Nucleus accumbens (tissue), 56 donors: ENCODE data around the gene CRAMP1.

ENCODE experiments used
- DNase-seq, 56 donors: peaks; one replicate each; lab custom pipeline; 2025; lab: John Stamatoyannopoulos, UW

The CRAMP1 gene, protein sequence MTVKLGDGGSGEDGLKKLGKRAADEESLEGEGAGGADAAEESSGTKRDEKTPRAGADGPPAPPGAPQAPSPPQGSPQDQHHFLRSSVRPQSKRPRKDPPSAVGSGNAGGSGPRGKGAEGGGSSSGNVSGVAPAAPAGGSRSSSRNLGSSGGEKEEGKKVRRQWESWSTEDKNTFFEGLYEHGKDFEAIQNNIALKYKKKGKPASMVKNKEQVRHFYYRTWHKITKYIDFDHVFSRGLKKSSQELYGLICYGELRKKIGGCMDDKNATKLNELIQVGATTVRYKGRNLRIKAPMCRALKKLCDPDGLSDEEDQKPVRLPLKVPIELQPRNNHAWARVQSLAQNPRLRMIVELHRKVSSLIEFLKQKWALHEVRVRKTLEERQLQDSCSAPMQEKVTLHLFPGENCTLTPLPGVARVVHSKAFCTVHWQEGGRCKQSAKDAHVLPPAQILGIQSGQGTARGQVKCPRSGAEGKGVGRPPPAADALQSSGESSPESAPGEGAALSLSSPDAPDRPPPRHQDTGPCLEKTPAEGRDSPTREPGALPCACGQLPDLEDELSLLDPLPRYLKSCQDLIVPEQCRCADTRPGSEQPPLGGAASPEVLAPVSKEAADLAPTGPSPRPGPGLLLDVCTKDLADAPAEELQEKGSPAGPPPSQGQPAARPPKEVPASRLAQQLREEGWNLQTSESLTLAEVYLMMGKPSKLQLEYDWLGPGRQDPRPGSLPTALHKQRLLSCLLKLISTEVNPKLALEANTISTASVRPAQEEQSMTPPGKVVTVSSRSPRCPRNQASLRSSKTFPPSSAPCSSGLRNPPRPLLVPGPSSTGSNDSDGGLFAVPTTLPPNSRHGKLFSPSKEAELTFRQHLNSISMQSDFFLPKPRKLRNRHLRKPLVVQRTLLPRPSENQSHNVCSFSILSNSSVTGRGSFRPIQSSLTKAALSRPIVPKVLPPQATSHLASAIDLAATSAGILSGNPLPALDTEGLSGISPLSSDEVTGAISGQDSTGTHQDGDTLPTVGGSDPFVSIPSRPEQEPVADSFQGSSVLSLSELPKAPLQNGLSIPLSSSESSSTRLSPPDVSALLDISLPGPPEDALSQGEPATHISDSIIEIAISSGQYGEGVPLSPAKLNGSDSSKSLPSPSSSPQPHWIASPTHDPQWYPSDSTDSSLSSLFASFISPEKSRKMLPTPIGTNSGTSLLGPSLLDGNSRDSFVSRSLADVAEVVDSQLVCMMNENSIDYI (N-terminal part only)

DNA sequence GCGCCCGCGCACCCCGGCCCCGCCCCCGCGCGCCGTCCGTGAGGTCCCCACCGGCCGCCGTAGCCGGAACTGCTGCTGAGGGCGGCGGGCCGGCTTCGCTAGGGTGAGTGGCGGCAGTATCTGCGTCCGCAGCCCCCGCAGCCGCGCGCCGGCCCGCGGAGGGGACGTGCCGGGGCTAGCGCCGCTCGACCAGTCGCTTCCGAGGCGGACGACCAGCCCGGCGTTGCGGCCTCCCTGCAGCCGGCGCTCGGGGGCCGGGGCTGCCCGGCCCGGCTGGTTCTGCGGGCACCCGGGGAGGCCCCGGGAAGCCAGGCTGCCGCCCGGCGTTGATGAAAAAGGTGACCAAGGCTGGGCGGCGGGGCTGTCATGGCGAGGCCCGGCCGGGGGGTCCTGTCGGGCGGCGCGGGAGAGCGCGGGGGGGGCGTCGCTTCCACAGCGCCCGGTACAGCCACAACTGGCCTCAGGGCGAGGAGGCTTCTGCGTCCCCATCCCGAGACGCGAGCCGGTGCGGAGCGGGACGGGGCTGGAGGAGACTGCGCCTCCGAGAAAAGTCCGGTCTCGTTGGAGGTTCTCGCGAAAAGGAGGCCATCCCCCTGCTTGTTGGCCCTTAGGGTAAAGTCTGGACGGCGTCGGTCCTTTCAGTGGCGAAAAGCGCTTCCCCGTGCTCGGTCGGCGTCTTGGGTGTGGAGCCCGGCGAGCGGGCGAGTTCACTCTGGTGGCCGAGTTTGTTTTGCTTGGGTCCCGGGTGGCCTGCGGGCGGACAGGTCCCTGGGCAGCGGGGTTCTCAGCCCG, at the start of gene CRAMP1:
TSS of gene CRAMP1 (plus strand) at position 41 of the 792 bp plus-strand sequence. CDS start 2,280 bp downstream, outside the sequence.
- DNase-seq, result peak in 3 of 56 donors; percentile 23 to 47 (median 24)

DNA sequence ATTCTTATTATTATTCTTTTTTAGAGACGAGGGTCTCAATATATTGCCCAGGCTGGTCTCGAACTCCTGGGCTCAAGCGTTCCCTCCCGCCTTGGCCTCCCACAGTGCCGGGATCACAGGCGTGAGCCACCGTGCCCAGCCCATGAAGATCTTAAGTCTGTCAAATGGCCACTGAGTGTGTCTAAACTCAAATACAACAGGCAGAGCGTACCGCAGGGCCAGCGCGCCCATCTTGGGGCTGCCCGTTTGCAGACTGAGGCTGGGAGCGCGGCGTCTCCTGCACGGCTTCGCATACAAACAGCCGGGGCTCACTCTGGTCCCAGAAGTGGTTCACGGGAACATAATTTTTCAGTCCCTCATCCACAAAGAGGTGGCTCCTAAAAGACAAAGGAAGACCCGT, 48.4 kb upstream of the CRAMP1 start:
- DNase-seq, result no peak

GRCh38 chr16:1564325-1564724, 47.8 kb upstream of the CRAMP1 start:
- DNase-seq, result no peak

DNA sequence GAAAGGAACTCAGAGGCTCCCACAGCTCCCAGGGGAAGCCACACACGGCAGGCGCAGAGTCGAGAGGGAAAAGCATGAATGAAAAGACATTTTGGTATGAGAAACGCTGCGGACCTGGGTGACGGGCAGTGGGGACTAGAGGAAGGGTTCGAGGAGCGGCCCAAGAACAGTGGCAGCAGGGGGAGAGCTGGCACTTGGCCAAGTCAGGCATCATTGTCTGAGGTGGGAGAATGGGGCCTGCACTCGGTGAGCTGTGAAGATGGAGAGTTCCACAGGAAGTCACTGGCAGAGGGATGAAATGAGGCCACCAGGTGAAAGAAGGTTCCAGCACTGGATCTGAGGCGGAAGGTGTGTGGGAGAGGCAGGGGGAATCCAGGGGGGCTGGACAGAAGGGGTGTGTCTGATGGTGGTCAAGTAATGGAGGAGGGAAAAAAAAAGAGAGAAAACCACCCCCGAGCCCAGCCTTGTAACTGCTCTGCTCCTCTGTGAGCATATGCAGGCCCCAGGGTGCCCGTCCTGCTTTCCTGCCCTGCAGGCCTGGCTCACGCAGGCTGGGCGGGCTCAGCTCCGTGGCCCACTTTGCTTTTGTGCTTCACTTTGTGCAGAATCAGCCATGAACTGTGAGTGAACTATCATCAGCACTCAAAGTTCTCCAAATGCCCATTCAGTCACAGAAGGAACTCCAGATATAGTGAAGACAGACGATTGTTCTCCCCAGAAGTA, 46.9 kb upstream of the CRAMP1 start:
- no peak for DNase-seq

DNA sequence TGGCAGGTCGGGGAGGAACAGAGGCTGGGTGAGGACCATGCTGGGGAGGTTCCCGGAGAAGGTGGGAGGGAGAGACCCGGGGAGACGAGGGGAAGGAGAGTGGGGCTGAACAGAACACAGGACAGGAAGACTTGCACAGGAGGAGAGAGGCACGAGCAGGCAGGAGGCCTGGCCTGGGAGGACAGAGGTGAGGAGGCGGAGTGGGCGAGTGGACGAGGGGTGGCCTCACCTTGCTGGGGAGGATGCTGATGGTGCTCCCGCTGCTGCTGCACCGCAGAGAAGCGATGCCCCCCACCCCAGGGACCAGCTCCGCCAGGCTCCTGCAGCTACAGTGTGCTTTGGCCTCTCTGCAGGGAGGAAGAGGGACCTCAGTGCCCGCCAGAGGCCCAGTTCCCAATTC, 44.2 kb upstream of the CRAMP1 start:
- no peak for DNase-seq

DNA sequence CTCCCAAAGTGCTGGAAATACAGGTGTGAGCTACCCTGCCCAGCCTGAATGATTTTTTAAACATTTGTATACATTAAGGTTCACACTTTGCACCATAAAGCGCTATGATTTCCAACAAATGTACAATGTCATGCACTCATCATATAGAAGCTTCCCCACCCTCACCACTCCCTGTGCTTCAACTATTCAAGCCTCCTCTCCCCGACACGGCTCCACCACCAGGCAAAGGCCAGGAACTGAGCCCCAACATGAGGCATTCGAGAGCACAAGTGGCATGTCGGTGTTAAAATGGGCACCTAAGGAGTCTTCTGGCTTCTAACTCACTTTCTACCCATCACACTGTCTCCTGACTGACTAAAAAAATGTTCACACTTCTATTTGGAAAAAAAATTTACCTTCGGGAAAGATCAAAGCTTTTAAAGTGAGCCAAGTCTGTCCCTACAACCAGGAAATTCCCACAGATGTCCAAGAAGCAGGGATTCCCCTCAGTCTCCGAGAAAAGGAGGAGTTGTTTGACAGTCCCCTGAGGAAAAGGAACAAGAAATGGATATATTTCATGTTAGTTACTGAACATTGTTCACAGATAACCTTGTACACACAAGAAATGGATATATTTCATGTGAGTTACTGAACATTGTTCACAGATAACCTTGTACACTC, 41.0 kb upstream of the CRAMP1 start:
- DNase-seq, result no peak

- DNase-seq, result no peak
These were observed 39.5 kb upstream of the CRAMP1 start for GRCh38 chr16:1572673-1573072.

DNA sequence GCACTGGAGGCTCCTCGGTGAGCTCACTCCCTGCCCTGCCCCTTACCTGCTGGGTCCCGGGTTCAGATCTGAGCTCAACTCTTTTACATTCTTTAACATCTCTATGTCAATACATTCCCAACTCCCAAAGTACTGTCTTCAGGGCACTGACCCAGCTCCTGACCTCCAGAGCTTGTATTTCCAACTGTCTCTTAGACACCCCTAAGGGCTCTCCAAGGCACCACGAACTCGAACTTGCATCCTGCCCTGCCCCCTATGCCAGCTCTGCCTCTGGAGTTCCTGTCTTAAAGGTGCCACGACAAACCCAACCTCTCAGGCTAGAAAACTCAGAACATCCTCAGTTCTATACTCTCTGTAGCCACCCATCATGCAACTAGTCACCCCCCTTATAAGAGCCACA, 38.9 kb upstream of the CRAMP1 start:
- no peak for DNase-seq

DNA sequence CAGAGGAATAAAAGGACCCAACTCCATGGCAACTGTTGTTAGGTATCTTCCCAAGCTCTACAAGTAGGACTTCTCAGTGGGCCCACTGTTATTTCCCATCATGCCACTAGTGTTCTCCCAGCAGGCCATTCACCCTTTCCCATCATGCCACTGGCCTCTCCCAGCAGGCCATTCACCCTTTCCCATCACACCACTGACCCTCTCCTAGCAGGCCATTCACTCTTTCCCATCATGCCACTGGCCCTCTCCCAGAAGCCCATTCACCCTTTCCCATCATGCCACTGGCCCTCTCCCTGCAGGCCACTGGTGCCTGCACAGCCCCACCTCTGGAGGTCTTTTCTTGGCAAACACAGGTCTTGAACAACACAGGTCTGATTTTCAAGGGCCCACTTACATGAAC, 36.6 kb upstream of the CRAMP1 start:
- no peak for DNase-seq

- no peak for DNase-seq
These were observed 32.9 kb upstream of the CRAMP1 start for GRCh38 chr16:1579214-1579613.

DNA sequence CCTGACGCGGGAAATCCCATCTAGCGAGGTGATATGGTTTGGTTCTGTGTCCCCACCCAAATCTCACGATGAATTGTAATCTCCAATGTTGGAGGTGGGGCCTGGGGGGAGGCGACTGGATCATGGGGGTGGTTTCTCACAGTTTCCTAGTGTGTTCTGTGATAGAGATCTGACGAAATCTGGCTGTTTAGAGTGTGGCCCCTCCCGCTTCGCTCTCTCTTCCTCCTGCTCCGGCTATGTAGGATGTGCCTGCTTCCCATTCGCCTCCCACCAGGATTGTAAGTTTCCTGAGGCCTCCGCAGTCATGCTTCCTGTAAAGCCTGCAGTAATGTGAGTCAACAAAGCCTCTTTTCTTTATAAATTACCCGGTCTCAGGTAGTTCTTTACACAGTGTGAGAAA, 31.9 kb upstream of the CRAMP1 start:
- no peak for DNase-seq

DNA sequence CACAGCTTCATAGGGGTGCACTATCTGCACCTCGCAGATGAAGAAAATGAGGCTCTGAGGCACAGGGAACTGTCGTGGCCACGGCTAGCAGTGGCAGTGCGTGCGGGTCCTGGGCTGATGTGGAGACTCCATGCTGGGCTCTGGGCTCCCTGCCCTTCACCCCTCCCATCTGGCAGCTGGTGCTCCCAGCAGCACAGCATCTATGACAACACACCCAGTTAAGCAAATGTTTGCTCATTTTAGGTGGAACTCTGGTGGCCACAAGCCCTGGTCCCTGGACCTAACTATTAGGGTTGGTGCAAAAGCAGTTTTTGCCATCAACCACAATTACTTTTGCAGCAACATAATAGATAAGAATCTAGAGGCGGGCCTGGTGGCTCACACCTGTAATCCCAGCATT, 31.2 kb upstream of the CRAMP1 start:
- DNase-seq, result no peak

GRCh38 chr16:1581804-1582203, 30.4 kb upstream of the CRAMP1 start:
- no peak for DNase-seq

- DNase-seq, result no peak
These were observed 29.0 kb upstream of the CRAMP1 start for GRCh38 chr16:1583180-1583579.

DNA sequence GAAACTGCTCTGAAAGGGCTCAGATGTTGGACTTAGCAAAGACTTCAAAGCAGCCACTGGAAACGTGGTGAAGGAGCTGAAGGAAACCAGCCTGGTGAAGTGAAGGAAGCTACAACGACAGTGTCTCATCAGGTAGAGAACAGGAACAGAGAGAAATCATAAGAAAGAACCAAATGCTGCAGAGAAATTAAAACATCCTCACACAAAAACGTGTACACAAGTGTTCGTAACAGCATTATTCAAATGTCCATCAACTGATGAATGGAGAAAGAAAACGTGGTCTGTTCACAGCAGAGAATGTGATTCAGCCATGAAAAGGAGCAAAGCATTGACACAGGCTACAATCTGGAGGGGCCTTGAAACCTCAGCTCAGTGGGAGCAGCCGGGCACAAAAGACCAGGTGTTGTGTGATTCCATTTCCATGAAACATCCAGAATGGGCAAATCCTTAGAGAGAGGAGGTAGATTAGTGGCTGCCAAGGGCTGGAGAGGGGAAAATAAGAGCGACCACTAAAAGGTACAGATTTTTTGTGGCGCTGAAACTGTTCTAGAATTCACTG, 27.2 kb upstream of the CRAMP1 start:
- no peak for DNase-seq

DNA sequence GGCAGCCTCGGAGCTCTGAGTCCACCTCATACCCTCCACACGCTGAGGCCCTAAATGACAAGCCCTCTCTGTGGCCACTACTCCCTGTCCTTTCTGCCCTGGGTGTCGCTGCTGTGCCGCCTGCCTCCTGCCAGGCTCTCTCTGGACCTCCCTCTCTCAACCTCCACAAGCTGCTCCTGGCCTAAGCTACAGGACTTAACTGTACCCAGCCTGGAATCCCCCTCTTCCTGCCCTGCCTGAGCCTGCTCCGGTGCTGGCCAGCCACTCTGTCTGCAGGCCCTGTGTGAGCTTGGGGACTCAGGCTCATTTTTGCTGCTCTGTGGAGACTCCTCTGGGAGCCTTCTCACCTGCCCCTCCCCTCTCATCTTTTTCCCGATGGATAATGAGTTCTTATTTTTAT, 21.8 kb upstream of the CRAMP1 start:
- no peak for DNase-seq

DNA sequence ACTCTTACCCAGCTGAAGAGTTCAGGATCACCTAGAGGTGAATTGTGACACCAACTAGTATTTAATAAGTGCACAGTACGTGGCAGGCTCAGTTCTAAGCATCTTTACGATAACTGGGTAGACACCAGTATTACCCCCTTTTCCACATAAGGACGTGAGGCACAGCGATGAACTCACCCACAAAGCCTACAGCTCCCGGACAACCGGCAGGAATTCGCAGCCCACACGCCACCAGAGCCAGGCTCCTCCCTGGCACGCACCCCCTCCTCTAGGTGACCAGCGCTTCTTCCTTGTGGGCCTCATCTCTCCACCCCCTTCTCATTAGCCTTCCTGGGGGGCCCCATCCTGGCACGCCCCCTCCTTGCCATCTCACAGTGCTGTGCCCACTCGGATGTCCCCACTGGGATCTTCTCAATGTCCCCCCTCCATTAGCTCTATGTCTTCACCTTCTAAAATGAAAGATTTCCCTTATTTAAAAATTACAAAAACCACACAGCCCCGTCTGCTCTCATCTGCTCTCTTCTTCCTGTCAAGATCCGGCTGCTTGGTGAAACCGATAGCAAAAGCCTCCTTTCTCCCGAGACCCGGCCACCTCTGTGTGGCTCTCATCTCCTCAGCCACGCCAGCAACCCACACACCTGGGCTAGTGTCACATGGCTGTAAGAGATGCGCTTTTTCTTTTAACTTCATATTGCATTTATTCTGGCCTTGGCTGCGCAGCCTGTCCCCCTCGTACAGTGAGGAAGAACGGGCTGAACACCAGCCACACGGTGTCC, 21.0 kb upstream of the CRAMP1 start:
- no peak for DNase-seq

- no peak for DNase-seq
These were observed 19.7 kb upstream of the CRAMP1 start for GRCh38 chr16:1592446-1592845.
